ENCODE data around the gene WNT7B.
A peak's percentile ranks its signal among the peaks of the same experiment; 100 is the strongest.

WNT7B gene

GRCh38 chr22:45971408-45972028 lies 5.4 kb downstream of the WNT7B start:
- no peak for DNase-seq (ENCODE audit: low spot score)

GRCh38 chr22:45970705-45971407 lies 6.1 kb downstream of the WNT7B start:
- DNase-seq (ENCODE audit: low spot score), result no peak

GRCh38 chr22:45969801-45970470 lies 7.0 kb downstream of the WNT7B start:
- no peak for DNase-seq (ENCODE audit: low spot score)

GRCh38 chr22:45969414-45969799 lies 7.6 kb downstream of the WNT7B start:
- no peak for DNase-seq (ENCODE audit: low spot score)

- DNase-seq (ENCODE audit: low spot score), result no peak
These were observed 8.1 kb downstream of the WNT7B start for GRCh38 chr22:45968751-45969413.

GRCh38 chr22:45968003-45968650 lies 8.8 kb downstream of the WNT7B start:
- DNase-seq (ENCODE audit: low spot score), result no peak

- DNase-seq (ENCODE audit: low spot score), result peak; percentile 41
These were observed 10.0 kb downstream of the WNT7B start for GRCh38 chr22:45966895-45967365.

- DNase-seq (ENCODE audit: low spot score), result no peak
These were observed 10.6 kb downstream of the WNT7B start for GRCh38 chr22:45966320-45966894.

GRCh38 chr22:45965563-45965962 lies 11.4 kb downstream of the WNT7B start:
- DNase-seq (ENCODE audit: low spot score), result no peak

GRCh38 chr22:45964926-45965527 lies 11.9 kb downstream of the WNT7B start:
- DNase-seq (ENCODE audit: low spot score), result no peak

- DNase-seq (ENCODE audit: low spot score), result no peak
These were observed 12.6 kb downstream of the WNT7B start for GRCh38 chr22:45964372-45964771.

- no peak for DNase-seq (ENCODE audit: low spot score)
These were observed 13.1 kb downstream of the WNT7B start for GRCh38 chr22:45963821-45964220.

- DNase-seq (ENCODE audit: low spot score), result no peak
These were observed 14.1 kb downstream of the WNT7B start for GRCh38 chr22:45962756-45963324.

- no peak for DNase-seq (ENCODE audit: low spot score)
These were observed 14.6 kb downstream of the WNT7B start for GRCh38 chr22:45962434-45962718.

GRCh38 chr22:45961679-45962433 lies 15.1 kb downstream of the WNT7B start:
- DNase-seq (ENCODE audit: low spot score), result no peak

- no peak for DNase-seq (ENCODE audit: low spot score)
These were observed 16.2 kb downstream of the WNT7B start for GRCh38 chr22:45960477-45961386.

- DNase-seq (ENCODE audit: low spot score), result no peak
These were observed 17.1 kb downstream of the WNT7B start for GRCh38 chr22:45959719-45960476.

GRCh38 chr22:45958971-45959370 lies 18.0 kb downstream of the WNT7B start:
- DNase-seq (ENCODE audit: low spot score), result no peak

- DNase-seq (ENCODE audit: low spot score), result no peak
These were observed 19.1 kb downstream of the WNT7B start for GRCh38 chr22:45957826-45958225.
